Adipocyte (in vitro differentiated cells): ENCODE measurements around the gene ZNF587.
"Not testable (repeated sequence)": the region's sequence is repeated elsewhere in the genome, so short reads cannot be mapped to it uniquely, and the experiment has no call there.

Experiments
- DNase-seq: peaks from one replicate; pipeline ENCODE4 v3.0.0-alpha.2; 2015; ENCODE audit warnings: low read depth
- H3K27me3 ChIP-seq: replicated peaks from 2 replicates; pipeline ENCODE4 v1.7.0; 2013; ENCODE audit warnings: mild to moderate bottlenecking, low read length, moderate library complexity; ENCODE audit not compliant: control insufficient read depth, insufficient read depth
- H3K36me3 ChIP-seq: 2 replicates; pipeline ENCODE4 v1.7.0; 2013; ENCODE audit warnings: low read length, mild to moderate bottlenecking, moderate library complexity; ENCODE audit not compliant: control insufficient read depth, insufficient read depth, severe bottlenecking
- H3K4me1 ChIP-seq: 2 replicates; pipeline ENCODE4 v1.7.0; 2013; ENCODE audit warnings: mild to moderate bottlenecking, low read length, moderate library complexity; ENCODE audit not compliant: control insufficient read depth, insufficient read depth
- H3K4me3 ChIP-seq: 2 replicates; pipeline ENCODE4 v1.7.0; 2013; ENCODE audit warnings: mild to moderate bottlenecking, low read length, moderate library complexity
- H3K9ac ChIP-seq: 2 replicates; pipeline ENCODE4 v1.7.0; 2013; ENCODE audit warnings: mild to moderate bottlenecking, low read length, moderate library complexity
- H3K9me3 ChIP-seq: 2 replicates; pipeline ENCODE4 v1.7.0; 2013; ENCODE audit warnings: mild to moderate bottlenecking, low read length, moderate library complexity; ENCODE audit not compliant: control insufficient read depth

ZNF587 gene

GRCh38 chr19:57849666-57850473 lies at the start of gene ZNF587:
Gene ZNF587 (plus strand): TSS chr19:57849859. CDS start chr19:57850039, 180 bp downstream.
- peak; percentile 93 for DNase-seq
- not testable (repeated sequence) for H3K4me1 ChIP-seq, H3K36me3 ChIP-seq, H3K9me3 ChIP-seq, H3K27me3 ChIP-seq
- peak within 1 kb of the TSS; percentile 94 for H3K9ac ChIP-seq
- H3K4me3 ChIP-seq, result peak within 1 kb of the TSS; percentile 95

DNA sequence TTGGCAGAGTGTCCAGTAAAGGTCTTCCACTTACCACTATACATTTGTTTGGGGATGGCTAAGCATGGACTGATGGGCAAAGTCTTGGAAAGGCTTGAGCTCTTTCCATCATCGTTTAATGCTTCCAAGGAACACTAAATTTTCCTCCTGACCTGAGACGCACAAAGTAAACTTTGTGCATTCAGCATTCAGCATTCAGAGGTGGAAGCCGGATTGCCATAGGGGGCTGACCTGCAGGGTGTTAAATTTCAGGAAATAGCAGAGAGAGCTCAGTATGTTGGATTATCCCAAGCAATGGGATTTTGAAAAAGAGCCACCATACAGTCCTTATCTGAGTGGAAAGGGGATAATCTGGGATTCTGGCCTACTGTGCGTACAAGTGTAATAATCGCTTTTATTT lies 49.0 kb upstream of the ZNF587 start:
- H3K27me3 ChIP-seq, result no peaks in the 10 kb centered on the region
- H3K36me3 ChIP-seq, result peaks cover 12% of the 10 kb centered on the region
- no peak for DNase-seq
- H3K4me1 ChIP-seq, result peaks cover 17% of the 10 kb centered on the region
- H3K9me3 ChIP-seq, result no peaks in the 10 kb centered on the region
- no peak overlapping the region for H3K9ac ChIP-seq
- no peak overlapping the region for H3K4me3 ChIP-seq

GRCh38 chr19:57802269-57802668 lies 47.4 kb upstream of the ZNF587 start:
- H3K4me1 ChIP-seq, result peaks cover 17% of the 10 kb centered on the region
- no peaks in the 10 kb centered on the region for H3K9me3 ChIP-seq
- H3K36me3 ChIP-seq, result peaks cover under 1% of the 10 kb centered on the region
- DNase-seq, result no peak
- H3K9ac ChIP-seq, result no peak overlapping the region
- no peak overlapping the region for H3K4me3 ChIP-seq
- H3K27me3 ChIP-seq, result no peaks in the 10 kb centered on the region

DNA sequence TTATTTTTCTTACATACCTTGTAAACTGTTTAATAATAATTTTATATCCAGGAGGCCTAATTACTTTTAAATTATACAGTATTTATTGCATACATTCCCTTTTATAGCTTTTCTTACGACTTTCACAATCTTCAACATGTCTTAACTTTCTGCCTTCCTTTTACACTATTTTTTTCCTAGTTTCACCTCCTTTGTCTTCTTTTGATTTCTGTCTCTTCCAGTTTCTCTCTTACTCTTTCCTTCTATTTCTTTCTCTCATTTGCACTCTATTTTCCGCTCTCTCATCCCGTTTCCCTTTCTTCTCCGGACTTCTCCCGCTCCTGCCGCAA lies 46.4 kb upstream of the ZNF587 start:
- no peaks in the 10 kb centered on the region for H3K27me3 ChIP-seq
- peak overlapping the region; percentile 83 for H3K9ac ChIP-seq
- DNase-seq, result no peak
- peak overlapping the region; percentile 79 for H3K4me3 ChIP-seq
- no peaks in the 10 kb centered on the region for H3K9me3 ChIP-seq
- H3K4me1 ChIP-seq, result peaks cover 20% of the 10 kb centered on the region
- peaks cover 5% of the 10 kb centered on the region for H3K36me3 ChIP-seq

GRCh38 chr19:57803594-57804325 lies 45.9 kb upstream of the ZNF587 start:
- peak; percentile 63 for DNase-seq
- Histone ChIP-seq H3K9me3 (no peaks in the 10 kb centered on the region), H3K36me3 (peaks cover 8% of the 10 kb centered on the region), H3K9ac (peak overlapping the region; percentile 83), H3K27me3 (no peaks in the 10 kb centered on the region), H3K4me3 (peak overlapping the region; percentile 79), H3K4me1 (peaks cover 17% of the 10 kb centered on the region)

DNA sequence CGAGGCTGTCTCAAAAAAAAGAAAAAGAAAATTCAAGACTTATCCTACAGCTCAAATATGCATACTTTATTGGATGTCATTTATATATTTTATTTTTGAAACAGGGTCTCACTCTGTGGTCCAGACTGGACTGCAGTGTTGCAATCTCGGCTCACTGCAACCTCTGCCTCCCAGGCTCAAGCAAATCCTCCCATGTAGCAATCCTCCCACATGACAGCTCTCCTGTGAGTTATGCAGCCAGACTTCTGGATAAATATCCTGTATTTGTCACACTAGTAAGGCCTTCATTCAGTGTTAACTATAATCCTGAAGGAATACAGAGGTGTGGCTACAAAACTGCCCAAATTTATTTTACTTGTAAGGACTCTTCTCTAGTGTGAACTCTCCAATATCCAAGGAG lies 42.1 kb upstream of the ZNF587 start:
- Histone ChIP-seq H3K4me1 (peaks cover 14% of the 10 kb centered on the region), H3K9ac (no peak overlapping the region), H3K4me3 (no peak overlapping the region), H3K36me3 (peaks cover 23% of the 10 kb centered on the region), H3K27me3 (no peaks in the 10 kb centered on the region), H3K9me3 (no peaks in the 10 kb centered on the region)
- peak; percentile 44 for DNase-seq

DNA sequence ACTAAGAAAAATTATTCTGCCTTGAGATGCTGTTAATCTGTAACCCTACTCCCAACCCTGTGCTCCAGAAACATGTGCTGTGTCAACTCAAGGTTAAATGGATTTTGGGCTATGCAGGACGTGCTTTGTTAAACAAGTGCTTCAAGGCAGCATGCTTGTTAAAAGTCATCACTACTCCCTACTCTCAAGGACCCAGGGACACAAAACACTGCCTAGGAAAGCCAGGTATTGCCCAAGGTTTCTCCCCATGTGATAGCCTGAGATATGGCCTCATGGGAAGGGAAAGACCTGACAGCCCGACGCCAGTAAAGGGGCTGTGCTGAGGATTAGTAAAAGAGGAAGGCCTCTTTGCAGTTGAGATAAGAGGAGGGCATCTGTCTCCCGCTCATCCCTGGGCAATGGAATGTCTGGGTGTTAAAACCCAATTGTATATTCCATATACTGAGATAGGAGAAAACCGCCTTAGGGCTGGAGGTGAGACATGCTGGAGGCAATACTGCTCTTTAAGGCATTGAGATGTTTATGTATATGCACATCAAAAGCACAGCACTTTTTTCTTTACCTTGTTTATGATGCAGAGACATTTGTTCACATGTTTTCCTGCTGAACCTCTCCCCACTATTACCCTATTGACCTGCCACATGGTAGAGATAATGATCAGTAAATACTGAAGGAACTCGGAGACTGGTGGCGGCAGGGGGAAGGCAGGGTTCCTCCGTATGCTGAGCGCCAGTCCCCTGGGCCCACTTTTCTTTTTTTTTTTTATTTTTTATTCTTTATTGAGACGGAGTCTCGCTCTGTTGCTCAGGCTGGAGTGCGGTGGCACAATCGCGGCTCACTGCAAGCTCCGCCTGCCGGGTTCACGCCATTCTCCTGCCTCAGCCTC lies 39.0 kb upstream of the ZNF587 start:
- not testable (repeated sequence) for H3K27me3 ChIP-seq, H3K9ac ChIP-seq, H3K9me3 ChIP-seq, DNase-seq, H3K4me3 ChIP-seq, H3K4me1 ChIP-seq
- H3K36me3 ChIP-seq, result peaks cover 23% of the 10 kb centered on the region

- no peak overlapping the region for H3K9ac ChIP-seq
- no peak for DNase-seq
- peaks cover 23% of the 10 kb centered on the region for H3K36me3 ChIP-seq
- H3K4me3 ChIP-seq, result no peak overlapping the region
- no peaks in the 10 kb centered on the region for H3K27me3 ChIP-seq
- no peaks in the 10 kb centered on the region for H3K9me3 ChIP-seq
- H3K4me1 ChIP-seq, result peaks cover 10% of the 10 kb centered on the region
These were observed 37.4 kb upstream of the ZNF587 start for GRCh38 chr19:57812226-57812625.

- H3K9me3 ChIP-seq, H3K4me1 ChIP-seq, H3K4me3 ChIP-seq, DNase-seq, H3K27me3 ChIP-seq, H3K9ac ChIP-seq: not testable (repeated sequence)
- H3K36me3 ChIP-seq, result peaks cover 19% of the 10 kb centered on the region
These were observed 36.5 kb upstream of the ZNF587 start for GRCh38 chr19:57812975-57813820.

GRCh38 chr19:57813919-57814504 lies 35.6 kb upstream of the ZNF587 start:
- peak overlapping the region; percentile 90 for H3K9ac ChIP-seq
- H3K36me3 ChIP-seq, result peaks cover 14% of the 10 kb centered on the region
- DNase-seq, result peak; percentile 45
- H3K27me3 ChIP-seq, result no peaks in the 10 kb centered on the region
- peak overlapping the region; percentile 90 for H3K4me3 ChIP-seq
- no peaks in the 10 kb centered on the region for H3K9me3 ChIP-seq
- peaks cover 6% of the 10 kb centered on the region for H3K4me1 ChIP-seq
